SK-N-SH (cell line): Measurements from ENCODE around the gene PAM. TPM values are rescaled to one million over a fixed set of nuclear protein-coding genes. Genes with fewer than 3 reads are reported as not detected.

Experiments used
- CTCF ChIA-PET: fragments of 300-600, 350-600 bp; formaldehyde crosslinking; extraction: SDS; loops from one replicate; lab custom pipeline; 2021; lab: Yijun Ruan, JAX
- POLR2A ChIA-PET: fragments of 350-600 bp; sonication (Branson Sonifier 250); formaldehyde crosslinking; extraction: SDS; loops from one replicate; lab custom pipeline; 2020; ENCODE audit warnings: antibody characterized with exemption, inconsistent platforms; lab: Yijun Ruan, JAX
- DNase-seq: peaks from one replicate; pipeline ENCODE4 v3.0.0; 2012
- H2AFZ ChIP-seq: fragments of 200-600 bp; sonication (generic); 2 replicates; pipeline ENCODE4 v1.8.1; 2016; ENCODE audit warnings: antibody characterized with exemption, mild to moderate bottlenecking, low read depth
- H3F3A ChIP-seq: fragments of 200-600 bp; sonication (generic); replicated peaks from 2 replicates; pipeline ENCODE3; 2016; ENCODE audit warnings: antibody characterized with exemption, mild to moderate bottlenecking; ENCODE audit not compliant: insufficient read depth
- H3K27ac ChIP-seq, 2 experiments: fragments of 200-500 bp in 1 of 2; fragments of 200-600 bp in 1 of 2; sonication (Bioruptor generic) in 1 of 2; sonication (generic), shearing (Covaris generic) in 1 of 2; 2 replicates each; pipeline versions ENCODE4 v1.5.1 to v1.6.1; 2014 to 2016; ENCODE audit warnings: low read depth in 2 of 2, inconsistent platforms in 1 of 2, low read length in 1 of 2, mild to moderate bottlenecking in 1 of 2, mixed read lengths in 1 of 2
- H3K27me3 ChIP-seq: fragments of 200-600 bp; sonication (generic), shearing (Covaris generic); 2 replicates; pipeline ENCODE4 v1.6.1; 2016; ENCODE audit warnings: mixed run types; ENCODE audit not compliant: insufficient read depth
- H3K36me3 ChIP-seq, 2 experiments: fragments of 200-500 bp in 1 of 2; fragments of 200-600 bp in 1 of 2; sonication (Bioruptor generic) in 1 of 2; sonication (generic) in 1 of 2; replicated peaks in 1 of 2; 2 replicates each; pipeline versions ENCODE3 to v1.5.1; 2014 to 2016; ENCODE audit warnings: low read length in 1 of 2, mild to moderate bottlenecking in 1 of 2; ENCODE audit not compliant: insufficient read depth in 2 of 2, control insufficient read depth in 1 of 2
- H3K4me1 ChIP-seq, 2 experiments: fragments of 200-500 bp in 1 of 2; fragments of 200-600 bp in 1 of 2; sonication (Bioruptor generic) in 1 of 2; sonication (generic), shearing (Covaris generic) in 1 of 2; 2 replicates each; pipeline versions ENCODE4 v1.5.1 to v1.6.1; 2014 to 2016; ENCODE audit warnings: low read depth in 1 of 2, low read length in 1 of 2, mixed run types in 1 of 2; ENCODE audit not compliant: insufficient read depth in 2 of 2, control insufficient read depth in 1 of 2
- H3K4me2 ChIP-seq: fragments of 200-600 bp; sonication (generic), shearing (Covaris generic); 2 replicates; pipeline ENCODE4 v1.6.1; 2017; ENCODE audit warnings: mixed run types
- H3K4me3 ChIP-seq, 2 experiments: fragments of 200-500 bp in 1 of 2; fragments of 200-600 bp in 1 of 2; sonication (Bioruptor generic) in 1 of 2; sonication (generic), shearing (Covaris generic) in 1 of 2; 2 replicates each; pipeline versions ENCODE4 v1.5.1 to v1.8.1; 2014 to 2016; ENCODE audit warnings: low read depth in 2 of 2, inconsistent platforms in 1 of 2, low read length in 1 of 2, mild to moderate bottlenecking in 1 of 2, mixed read lengths in 1 of 2, moderate library complexity in 1 of 2
- H3K79me2 ChIP-seq: fragments of 200-600 bp; sonication (generic); 2 replicates; pipeline ENCODE4 v1.8.1; 2017; ENCODE audit warnings: mild to moderate bottlenecking; ENCODE audit not compliant: insufficient read depth
- H3K9ac ChIP-seq: fragments of 200-600 bp; sonication (generic); 2 replicates; pipeline ENCODE4 v1.6.1; 2017; ENCODE audit warnings: mixed run types
- H3K9me2 ChIP-seq: fragments of 200-600 bp; sonication (generic); 2 replicates; pipeline ENCODE4 v1.6.1; 2017; ENCODE audit warnings: mixed run types
- H3K9me3 ChIP-seq: fragments of 200-600 bp; sonication (generic); 2 replicates; pipeline ENCODE4 v1.6.1; 2017; ENCODE audit warnings: mixed run types, mild to moderate bottlenecking, moderate library complexity
- H4K20me1 ChIP-seq: fragments of 200-600 bp; sonication (generic); 2 replicates; pipeline ENCODE4 v1.6.1; 2017; ENCODE audit warnings: mild to moderate bottlenecking, mixed run types; ENCODE audit not compliant: insufficient read depth
- ELF1 ChIP-seq: IDR thresholded peaks from 2 replicates; pipeline ENCODE4 v1.4.0; 2012
- EP300 ChIP-seq, 2 experiments: IDR thresholded peaks; 2 replicates each; pipeline versions ENCODE4 v1.4.0 to v1.6.1; 2012; ENCODE audit warnings: borderline replicate concordance in 1 of 2, low read depth in 1 of 2, low read length in 1 of 2
- EZH2phosphoT487 ChIP-seq: fragments of 200-600 bp; sonication (generic); IDR thresholded peaks from 2 replicates; pipeline ENCODE4 v1.6.1; 2017; ENCODE audit warnings: low read depth, mixed run types, mild to moderate bottlenecking, antibody characterized with exemption, moderate library complexity, borderline replicate concordance
- FOSL2 ChIP-seq: IDR thresholded peaks from 2 replicates; pipeline ENCODE4 v1.4.0; 2012; ENCODE audit warnings: low read depth, mild to moderate bottlenecking, moderate library complexity, borderline replicate concordance
- FOXJ3 ChIP-seq: sonication (generic); formaldehyde crosslinking; IDR thresholded peaks from 2 replicates; pipeline ENCODE4 v1.5.1; 2020; ENCODE audit warnings: mild to moderate bottlenecking, missing genetic modification reagents
- GATA2 ChIP-seq: sonication (generic); formaldehyde crosslinking; IDR thresholded peaks from 2 replicates; pipeline ENCODE4 v1.5.0; 2020; ENCODE audit warnings: mild to moderate bottlenecking, missing genetic modification reagents
- JUND ChIP-seq: IDR thresholded peaks from 2 replicates; pipeline ENCODE4 v1.4.0; 2012
- MXI1 ChIP-seq: IDR thresholded peaks from 2 replicates; pipeline ENCODE4 v1.6.1; 2012; ENCODE audit warnings: mild to moderate bottlenecking, low read depth, low read length, improper control_type of control experiment
- NFIC ChIP-seq: IDR thresholded peaks from 2 replicates; pipeline ENCODE4 v1.4.0; 2012; ENCODE audit warnings: borderline replicate concordance
- RCOR1 ChIP-seq: fragments of 150-350 bp; IDR thresholded peaks from 2 replicates; pipeline ENCODE4 v1.6.1; 2017; ENCODE audit warnings: antibody characterized with exemption, low read length
- RXRA ChIP-seq: IDR thresholded peaks from 2 replicates; pipeline ENCODE4 v1.4.0; 2012; ENCODE audit warnings: low read depth, mild to moderate bottlenecking, borderline replicate concordance
- TAF1 ChIP-seq: IDR thresholded peaks from 2 replicates; pipeline ENCODE4 v1.6.1; 2012; ENCODE audit warnings: low read depth, mild to moderate bottlenecking, low read length, moderate library complexity, borderline replicate concordance
- YY1 ChIP-seq: IDR thresholded peaks from 2 replicates; pipeline ENCODE4 v1.4.0; 2012; ENCODE audit warnings: low read depth, mild to moderate bottlenecking
- WGBS: methylation state at CpG from one replicate; pipeline ENCODE4 v1.1.6; 2017; ENCODE audit warnings: low lambda C conversion rate; 5-methylcytosine and 5-hydroxymethylcytosine counted together
- polyA plus RNA-seq, 3 experiments: library from polyadenylated mRNA; depleted of rRNA; stranded (reverse); fragments of >200 nt; gene quantifications; 2 replicates each; pipeline ENCODE4 v1.2.3, GENCODE V29; 2012
- TF ChIP-seq, protein P1 (sequence below): IDR thresholded peaks from 2 replicates; pipeline ENCODE4 v1.4.0; 2012; ENCODE audit warnings: low read depth, borderline replicate concordance
- TF ChIP-seq, protein P2 (sequence below): fragments of 150-350 bp; IDR thresholded peaks from 2 replicates; pipeline ENCODE4 v1.6.1; 2017; ENCODE audit warnings: antibody characterized with exemption, low read length, low read depth, borderline replicate concordance
- TF ChIP-seq, protein P3 (sequence below): IDR thresholded peaks from 2 replicates; pipeline ENCODE4 v1.4.0; 2012; ENCODE audit warnings: low read depth
- TF ChIP-seq, protein P4 (sequence below): fragments of 150-350 bp; IDR thresholded peaks from 2 replicates; pipeline ENCODE4 v1.6.1; 2016; ENCODE audit warnings: mild to moderate bottlenecking, low read depth, low read length

PAM gene
- polyA plus RNA-seq, 1 of the 3 experiments (the other 2 are of a cell fraction): 507 TPM

DNA sequence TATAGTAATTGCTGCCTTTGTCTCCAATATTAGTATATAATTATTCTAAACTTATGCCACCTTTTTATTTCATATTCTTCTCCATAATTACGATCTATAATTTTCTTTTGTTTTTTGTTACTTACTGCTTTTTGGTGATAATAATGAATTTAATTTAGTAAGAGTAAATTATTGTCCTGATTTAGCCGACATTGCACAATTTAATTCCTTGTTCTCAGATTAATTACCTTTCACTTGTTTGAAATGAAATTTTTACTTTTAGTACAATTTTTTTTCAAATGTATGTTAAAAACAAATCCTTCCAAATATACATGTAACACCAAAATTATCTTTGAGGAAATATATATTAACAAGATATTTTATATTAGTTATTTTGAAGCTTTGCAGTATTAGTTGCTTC, 201.5 kb downstream of the PAM start:
- CTCF ChIA-PET: no interaction called here
- Histone ChIP-seq H3K4me2 (no peak overlapping the region), H4K20me1 (no peaks in the 10 kb centered on the region), H3K79me2 (no peaks in the 10 kb centered on the region; the same call in none of the 2 replicates), H3K27ac (peak overlapping the region in 1 of 2 experiments; percentile 99; a peak in 2 of 4 replicates), H2AFZ (no peak overlapping the region), H3K4me1 (peaks cover 0 to 26% of the 10 kb centered on the region in 2 experiments; a peak in 3 of 4 replicates), H3F3A (peaks cover 30% of the 10 kb centered on the region), H3K9me2 (no peaks in the 10 kb centered on the region), H3K27me3 (no peaks in the 10 kb centered on the region), H3K36me3 (peaks cover 39 to 69% of the 10 kb centered on the region in 2 experiments), H3K9me3 (no peaks in the 10 kb centered on the region), H3K4me3 (no peak overlapping the region), H3K9ac (no peak overlapping the region)
- DNase-seq: no peak
- POLR2A ChIA-PET: no interaction called here
- WGBS: 91% methylated on average over 2 of the region's 2 CpGs
- TF ChIP-seq FOXJ3 (no peak), GATA2 (no peak), NFIC (no peak), MXI1 (no peak), YY1 (no peak), JUND (no peak), ELF1 (no peak), RCOR1 (no peak), TAF1 (no peak), EZH2phosphoT487 (no peak), FOSL2 (no peak), RXRA (no peak), EP300 (IDR thresholded peaks at IDR 0.05; ENCODE audit: borderline replicate concordance in 1 of 2, low read depth in 1 of 2, low read length in 1 of 2) (no peak)
- TF ChIP-seq, protein P1, sequence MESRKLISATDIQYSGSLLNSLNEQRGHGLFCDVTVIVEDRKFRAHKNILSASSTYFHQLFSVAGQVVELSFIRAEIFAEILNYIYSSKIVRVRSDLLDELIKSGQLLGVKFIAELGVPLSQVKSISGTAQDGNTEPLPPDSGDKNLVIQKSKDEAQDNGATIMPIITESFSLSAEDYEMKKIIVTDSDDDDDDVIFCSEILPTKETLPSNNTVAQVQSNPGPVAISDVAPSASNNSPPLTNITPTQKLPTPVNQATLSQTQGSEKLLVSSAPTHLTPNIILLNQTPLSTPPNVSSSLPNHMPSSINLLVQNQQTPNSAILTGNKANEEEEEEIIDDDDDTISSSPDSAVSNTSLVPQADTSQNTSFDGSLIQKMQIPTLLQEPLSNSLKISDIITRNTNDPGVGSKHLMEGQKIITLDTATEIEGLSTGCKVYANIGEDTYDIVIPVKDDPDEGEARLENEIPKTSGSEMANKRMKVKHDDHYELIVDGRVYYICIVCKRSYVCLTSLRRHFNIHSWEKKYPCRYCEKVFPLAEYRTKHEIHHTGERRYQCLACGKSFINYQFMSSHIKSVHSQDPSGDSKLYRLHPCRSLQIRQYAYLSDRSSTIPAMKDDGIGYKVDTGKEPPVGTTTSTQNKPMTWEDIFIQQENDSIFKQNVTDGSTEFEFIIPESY: no peak
- TF ChIP-seq, protein P2, sequence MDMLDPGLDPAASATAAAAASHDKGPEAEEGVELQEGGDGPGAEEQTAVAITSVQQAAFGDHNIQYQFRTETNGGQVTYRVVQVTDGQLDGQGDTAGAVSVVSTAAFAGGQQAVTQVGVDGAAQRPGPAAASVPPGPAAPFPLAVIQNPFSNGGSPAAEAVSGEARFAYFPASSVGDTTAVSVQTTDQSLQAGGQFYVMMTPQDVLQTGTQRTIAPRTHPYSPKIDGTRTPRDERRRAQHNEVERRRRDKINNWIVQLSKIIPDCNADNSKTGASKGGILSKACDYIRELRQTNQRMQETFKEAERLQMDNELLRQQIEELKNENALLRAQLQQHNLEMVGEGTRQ: no peak
- TF ChIP-seq, protein P3, sequence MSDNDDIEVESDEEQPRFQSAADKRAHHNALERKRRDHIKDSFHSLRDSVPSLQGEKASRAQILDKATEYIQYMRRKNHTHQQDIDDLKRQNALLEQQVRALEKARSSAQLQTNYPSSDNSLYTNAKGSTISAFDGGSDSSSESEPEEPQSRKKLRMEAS: no peak
- TF ChIP-seq, protein P4, sequence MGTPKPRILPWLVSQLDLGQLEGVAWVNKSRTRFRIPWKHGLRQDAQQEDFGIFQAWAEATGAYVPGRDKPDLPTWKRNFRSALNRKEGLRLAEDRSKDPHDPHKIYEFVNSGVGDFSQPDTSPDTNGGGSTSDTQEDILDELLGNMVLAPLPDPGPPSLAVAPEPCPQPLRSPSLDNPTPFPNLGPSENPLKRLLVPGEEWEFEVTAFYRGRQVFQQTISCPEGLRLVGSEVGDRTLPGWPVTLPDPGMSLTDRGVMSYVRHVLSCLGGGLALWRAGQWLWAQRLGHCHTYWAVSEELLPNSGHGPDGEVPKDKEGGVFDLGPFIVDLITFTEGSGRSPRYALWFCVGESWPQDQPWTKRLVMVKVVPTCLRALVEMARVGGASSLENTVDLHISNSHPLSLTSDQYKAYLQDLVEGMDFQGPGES: no peak
